Ecto neural progenitor cell (in vitro differentiated cells): ENCODE data around the gene CHD1.

Source experiments
- DNase-seq: peaks from one replicate; pipeline ENCODE4 v3.0.0-alpha.2; 2018; ENCODE audit warnings: low spot score

The CHD1 gene

DNA sequence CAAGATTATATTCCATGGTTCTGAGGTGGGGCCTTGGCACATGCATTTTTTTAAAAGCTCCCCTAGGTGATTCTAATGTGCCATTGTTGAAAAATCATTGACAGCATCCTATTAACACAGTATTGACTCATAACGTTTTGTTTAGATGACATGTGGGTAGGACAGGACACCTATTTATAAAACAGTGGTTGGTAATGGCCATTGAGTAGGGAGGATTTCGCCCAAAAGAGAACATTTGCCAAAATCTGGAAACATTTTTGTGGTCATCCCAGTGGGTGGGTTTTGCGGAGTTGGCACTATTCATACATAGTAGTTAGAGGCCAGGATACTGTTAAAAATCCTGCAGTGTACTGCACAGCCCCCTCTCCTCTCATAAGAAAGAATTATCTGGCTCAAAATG is 6.4 kb upstream of the CHD1 start:
- DNase-seq = no peak

DNA sequence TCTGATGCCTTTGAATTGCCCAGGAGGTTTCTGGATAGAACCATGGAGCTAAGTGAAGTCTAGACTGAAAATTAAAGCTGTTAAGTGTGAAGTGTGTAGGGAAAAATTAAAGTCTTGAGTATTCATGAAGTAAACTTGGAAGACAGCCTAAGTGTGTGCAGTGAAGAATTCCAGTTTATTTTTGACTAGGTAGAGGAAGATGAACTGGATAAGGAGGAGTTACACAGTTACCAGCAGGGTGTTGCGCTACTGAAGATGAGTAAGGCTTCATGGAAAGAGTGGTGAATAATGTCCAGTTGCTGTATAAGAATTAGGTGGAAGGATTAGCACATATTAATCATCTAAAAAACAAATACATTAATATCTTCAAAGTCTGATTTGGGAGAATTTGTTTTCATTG is 5.7 kb upstream of the CHD1 start:
- DNase-seq = no peak

DNA sequence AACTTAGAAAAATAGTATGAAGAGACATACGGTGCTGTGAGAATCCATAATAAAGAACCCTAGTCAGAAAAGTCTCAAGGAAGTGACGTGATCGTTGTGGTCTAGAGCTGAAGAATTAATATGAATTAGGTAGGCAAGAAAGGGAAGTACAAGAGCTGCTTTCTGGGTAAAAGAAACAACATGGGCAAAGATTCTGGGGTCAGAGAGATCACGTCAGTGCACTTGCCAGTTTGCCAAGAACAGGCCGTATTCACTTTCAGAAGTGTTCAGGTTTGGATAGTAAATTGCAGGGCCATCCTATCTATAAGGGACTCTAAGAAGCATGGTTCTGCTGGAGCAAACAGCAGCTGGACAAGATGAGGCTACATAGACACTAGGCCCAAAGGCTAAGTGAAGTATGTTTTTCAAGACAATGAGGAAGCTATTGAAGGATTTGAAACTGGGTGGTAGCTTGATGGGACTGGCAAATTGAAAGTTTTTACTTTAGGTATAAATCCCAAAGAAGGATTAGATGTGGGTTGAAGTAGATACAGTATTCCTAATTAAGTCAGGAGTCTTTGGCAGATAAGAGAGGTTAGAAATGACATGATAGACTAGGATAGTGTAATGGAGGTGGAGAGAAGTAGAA is 4.8 kb upstream of the CHD1 start:
- no peak for DNase-seq

DNA sequence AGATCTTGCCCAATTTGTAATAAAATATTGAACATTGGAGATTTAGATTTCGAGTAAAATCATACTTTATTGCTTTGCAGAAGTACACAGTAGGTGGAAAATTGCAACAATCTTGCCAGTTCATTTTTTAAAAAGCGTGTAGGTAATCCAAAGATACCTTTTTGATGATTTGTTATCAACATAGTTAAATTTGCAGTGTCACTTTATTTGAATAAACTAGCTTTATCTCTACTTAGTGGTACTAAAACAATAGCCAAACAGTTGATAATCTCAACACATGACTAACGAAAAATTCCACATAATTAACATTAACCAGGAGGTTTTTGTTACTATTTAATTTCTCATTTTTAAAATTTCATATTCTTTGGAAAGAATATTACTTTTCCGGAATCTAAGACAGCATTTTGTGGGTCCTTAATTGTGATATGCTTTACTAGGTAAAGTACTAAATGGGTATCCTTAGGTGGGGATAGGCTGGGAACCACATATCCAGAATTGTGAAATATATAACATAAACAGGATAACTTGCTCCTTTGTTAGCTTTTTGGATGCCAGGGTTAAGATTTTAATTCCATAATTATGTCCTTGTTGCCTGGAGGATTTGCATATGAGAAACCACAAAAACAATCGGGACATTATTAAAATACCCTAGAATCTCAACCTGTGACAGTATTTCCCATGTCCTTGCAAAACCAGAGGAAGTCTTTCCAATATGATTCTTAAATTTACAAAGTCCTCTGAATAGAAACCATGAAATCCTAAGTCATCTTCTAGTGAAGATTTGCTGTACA is 2.4 kb upstream of the CHD1 start:
- no peak for DNase-seq

DNA sequence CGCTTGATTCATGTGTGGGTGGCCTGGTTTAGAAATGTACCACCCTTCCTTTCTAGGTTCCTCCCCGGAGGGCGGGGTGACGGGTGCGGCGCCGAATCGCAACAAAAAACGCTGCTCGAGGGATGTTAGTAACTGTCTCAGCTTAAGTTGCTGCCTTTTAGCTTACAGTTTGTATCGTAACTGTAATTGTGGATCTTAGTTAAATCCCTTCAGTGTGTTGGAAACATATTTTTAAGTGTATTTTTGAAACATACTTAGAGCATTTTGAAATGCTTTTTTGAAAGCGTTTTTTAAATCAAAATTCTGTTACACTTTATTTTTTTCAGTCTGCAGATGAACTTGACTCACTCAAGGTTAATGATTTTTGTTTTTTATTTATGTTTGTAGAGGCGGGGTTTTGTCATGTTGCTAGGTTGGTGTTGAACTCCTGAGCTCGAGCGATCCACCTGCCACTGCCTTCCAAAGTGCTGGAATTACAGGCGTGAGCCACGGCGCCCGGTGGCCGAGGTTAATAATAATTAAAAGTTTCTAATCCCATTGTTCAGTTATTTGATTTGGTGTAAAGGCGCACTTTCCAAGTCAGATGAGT is 997 bp upstream of the CHD1 start:
- no peak for DNase-seq

DNA sequence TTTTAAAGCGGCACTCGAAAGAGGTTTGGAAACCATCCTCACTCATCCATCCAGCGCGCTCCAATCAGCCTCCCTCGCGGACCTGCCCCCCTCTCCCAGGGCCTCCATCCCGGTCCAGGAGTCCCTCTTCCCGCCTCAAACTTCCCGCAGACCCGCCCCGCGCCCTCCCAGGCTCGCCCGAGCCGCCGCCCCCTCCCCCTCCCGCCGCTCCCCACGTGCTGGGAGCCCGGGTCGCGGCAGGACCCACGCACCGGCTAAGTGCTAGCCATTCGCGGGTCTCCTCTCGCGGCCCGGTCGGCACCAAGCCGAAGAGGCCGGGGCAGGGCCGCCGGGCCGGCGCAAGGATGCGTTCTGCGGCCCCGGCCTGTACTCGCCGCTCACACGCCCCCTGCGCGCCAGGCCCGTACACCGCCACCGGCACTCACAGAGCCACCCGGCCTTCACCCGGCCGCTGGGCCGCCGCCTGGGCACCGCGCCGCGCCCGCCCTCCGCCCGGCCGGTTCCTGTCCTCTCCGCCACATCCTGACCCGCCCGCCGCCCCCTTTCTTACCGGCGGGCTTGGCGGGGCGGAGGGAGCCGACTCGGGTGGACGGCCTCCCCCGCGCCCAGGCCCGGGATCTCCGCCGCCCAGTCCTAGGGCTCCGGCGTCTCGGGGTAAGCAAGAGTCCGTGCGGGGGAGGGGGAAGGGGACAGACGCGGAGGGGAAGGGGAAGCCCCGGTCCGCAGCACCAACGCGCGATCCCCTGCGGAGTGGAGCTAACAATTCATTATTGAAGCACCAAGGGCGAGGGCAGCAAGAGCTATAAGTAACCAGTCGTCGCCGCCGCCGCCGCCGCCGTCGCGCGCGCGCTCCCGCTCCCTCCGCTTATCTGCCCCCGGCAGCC is 576 bp downstream of the CHD1 start:
- DNase-seq = peak; percentile 79

DNA sequence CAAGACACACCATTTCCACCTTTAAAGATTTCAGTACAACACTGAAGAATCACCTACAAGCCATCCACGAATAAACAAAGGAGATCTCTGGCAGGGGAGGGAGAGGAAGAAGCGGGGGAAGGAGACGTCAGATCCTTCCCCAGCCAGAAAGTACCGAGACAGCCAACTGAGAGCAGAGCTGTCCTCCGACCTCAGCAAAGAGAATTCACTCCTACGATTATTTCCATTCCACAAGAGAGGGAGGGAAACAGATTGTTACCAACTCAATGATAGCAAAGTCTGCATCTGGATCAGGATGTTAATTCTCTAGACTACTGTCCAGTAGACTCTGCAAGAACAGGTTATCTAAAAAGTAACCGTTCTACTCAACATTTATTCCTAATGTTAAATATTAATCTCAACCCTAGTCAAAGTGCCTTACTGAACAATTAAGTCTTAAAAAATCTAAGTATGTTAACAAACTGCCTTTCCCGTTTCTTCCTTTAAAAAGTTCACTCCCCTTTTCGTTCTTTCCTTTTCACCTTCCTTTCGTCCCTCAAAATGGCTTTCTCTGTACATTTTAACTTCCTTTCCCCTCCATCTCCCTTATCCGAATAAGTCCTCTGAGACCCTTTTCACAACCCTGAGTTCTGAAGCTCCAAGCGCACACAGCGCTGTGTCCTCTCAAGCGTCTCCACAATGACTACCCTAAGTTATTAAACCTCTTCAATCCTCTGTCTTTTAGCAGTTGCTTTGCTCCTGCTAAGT is 1.4 kb downstream of the CHD1 start:
- no peak for DNase-seq

DNA sequence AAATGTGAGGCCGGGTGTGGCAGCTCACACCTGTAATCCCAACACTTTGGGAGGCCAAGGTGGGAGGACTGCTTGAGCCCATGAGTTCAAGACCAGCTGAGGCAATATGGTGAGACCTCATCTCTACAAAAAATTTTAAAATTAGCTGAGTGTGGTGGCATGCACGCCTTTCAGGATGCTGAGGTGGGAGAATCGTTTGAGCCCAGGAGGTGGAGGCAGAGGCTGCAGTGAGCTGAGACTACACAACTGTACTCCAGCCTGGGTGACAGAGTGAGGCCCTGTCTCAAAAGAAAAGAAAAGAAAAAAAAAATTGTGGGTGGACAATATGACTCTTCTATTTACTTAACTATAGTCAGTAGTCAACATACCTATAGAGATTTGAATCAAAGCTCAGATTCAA is 4.8 kb downstream of the CHD1 start:
- no peak for DNase-seq

DNA sequence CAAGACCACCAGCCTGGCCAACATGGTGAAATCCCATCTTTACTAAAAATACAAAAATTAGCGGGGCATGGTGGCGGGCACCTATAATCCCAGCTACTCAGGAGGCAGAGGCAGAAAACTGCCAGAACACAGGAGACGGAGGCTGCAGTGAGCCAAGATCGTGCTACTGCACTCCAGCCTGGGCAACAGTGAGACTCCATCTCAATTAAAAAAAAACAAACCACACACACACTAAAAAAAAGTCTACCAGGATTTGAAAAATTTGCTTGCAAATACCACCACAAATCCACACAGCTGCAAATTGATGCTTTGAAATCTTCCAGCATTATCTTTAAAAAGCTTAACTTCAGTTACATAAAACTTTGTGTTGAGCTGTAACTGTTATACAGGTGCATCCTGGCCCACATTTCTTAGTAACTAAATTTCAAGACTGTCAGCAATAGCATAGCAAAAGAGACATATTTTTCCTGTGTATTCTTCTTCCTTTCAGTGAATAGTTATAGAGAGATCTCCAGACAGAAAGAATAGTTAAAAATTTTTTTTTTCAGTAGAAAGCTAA is 6.8 kb downstream of the CHD1 start:
- no peak for DNase-seq

DNA sequence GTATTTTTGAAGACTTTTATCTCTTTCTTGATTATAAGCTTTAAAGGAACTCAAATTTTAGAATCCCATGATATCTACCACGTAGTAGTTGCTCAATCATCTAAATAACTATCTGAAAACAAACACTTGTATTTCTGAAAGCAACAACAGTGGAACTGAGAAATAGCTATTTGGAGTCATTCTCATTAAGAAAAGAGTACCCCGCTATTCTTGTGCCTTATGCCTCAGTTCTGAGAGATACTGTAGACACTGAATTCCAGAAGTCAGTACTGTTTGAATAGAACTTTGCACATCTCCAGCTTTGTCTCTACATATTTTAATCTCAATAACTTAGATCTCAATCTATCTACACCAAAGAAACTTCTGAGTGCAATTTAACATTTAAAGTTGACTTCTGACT is 11.4 kb downstream of the CHD1 start:
- DNase-seq = no peak

DNA sequence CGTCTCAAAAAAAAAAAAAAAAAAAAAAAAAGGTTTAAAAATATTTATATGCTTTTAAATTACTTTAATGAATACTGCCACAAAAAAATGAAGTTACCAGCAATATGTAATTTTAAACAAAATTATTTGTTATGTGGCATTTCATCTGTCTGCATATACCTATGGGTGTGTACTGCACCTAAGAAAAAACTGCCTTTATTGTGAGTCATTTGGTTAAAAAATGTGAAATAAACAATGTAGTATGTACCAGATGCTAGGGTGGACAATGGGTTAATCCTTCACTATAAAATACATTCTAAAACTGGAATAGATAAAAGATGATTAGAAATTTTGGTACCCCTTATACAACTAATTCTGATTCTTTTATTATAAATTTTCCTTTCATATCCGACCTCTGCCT is 12.3 kb downstream of the CHD1 start:
- DNase-seq = no peak

DNA sequence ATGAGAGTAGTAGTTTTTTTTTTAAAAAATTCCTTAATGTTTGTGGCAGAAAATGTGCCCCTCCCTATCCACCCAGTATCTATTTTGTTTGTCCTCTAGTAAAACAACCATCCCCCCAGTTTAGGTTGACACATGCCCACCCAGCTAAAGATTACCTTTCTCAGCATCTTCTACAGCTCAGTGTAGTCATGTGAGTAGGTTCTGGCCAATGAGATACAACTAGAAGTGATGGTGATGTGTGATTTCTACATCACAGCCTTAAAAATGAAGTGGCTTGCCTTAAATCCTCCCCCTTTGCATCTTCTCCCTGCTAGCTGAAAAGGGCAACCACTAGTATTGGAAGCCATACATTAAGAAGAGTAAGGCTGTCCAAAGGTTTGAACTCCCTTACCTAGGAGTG is 14.9 kb downstream of the CHD1 start:
- no peak for DNase-seq

DNA sequence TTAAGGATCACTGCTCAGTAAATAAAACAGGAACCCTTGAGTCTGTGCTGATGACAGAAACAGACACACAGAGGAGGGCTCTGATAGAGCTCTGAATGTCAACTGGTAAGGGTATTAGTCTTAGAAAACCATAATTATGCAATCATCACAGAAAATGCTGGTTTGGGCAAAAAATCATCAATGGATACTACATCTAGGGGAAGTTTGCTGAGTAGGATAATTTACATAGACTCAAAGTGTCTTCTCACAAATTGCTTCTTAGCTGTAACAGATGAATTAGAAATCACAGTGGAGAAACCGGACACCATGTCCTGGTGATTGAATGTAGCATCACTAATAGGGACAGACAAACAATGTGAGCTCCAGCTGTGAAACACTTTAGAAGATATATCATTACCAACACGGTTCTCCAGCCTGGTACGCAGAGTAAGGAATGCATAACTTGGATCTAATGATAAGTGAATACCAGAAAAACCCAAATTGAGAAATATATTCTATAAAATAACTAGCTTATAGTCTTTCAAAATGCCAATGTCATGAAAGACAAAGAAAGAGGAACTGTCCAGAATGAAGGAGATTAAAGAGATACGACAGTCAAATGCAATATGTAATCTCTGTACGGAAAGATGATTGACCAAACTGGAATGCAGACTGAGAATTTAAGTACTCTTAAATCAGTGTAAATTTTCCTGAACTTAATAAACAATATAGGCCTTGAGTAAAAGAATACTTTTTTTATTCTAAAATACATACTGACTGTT is 17.3 kb downstream of the CHD1 start:
- DNase-seq = no peak

DNA sequence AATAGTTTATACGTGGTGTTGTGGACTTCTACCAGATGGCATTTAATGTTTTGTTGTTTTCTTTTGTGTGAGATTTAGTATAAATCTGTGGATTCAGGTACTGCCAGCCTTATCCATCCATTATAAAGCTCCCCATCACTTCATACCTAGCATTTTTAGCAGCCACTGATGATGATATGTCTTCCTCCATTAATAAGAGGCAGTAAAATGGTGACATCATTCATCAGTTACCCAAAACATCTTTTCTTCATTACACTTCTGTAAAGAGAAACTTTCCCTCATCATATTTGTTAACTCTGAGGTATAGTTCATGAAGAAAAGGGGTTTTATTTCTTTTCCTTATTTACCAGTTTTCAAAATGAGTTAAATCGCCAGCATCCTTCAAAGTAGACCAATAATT is 19.4 kb downstream of the CHD1 start:
- DNase-seq = no peak

DNA sequence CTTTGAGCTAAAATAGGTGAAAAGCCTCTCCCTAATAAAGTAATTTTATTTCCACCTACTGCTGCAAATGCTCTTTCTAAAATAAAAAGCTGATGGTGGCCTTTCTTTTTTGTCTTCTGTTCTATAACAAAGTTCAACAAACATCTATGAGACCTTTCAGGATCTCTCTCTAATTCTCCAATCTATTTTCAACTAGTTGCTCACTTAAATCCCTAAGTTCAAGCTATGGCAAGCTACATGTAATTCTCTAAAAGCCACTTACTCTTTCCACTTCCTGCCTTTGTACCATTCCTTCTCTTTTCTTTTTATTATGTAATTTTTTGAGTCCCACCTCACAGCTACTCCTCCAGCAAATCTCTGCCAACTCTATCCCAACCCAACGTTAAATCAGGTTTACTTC is 20.9 kb downstream of the CHD1 start:
- DNase-seq = no peak

DNA sequence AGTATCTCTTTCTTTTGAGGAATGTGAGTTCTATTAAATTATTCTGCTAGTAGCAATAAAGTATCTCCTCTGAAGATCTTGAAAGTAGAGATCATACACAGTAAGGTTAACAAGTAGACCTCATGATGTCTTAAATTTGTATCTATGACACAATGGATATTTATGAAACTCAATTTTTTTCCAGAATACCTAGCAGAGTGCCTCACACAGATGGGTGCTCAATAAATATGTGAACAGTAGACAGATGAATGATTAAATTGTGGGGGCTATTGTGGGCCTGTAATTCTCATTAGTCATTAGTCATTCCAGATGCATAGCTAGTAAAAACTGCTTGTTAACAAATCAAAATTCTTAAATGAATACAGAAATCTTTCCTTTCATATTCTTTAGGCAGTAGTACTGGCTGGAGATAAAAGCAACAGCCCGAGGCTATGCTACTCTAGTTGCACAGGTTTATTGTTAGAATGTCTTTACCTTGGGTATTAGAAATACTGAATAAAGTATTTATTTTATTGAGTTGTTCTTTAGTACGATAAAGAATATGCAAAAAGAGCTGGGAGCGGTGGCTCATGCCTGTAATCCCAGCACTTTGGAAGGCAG is 22.0 kb downstream of the CHD1 start:
- no peak for DNase-seq

DNA sequence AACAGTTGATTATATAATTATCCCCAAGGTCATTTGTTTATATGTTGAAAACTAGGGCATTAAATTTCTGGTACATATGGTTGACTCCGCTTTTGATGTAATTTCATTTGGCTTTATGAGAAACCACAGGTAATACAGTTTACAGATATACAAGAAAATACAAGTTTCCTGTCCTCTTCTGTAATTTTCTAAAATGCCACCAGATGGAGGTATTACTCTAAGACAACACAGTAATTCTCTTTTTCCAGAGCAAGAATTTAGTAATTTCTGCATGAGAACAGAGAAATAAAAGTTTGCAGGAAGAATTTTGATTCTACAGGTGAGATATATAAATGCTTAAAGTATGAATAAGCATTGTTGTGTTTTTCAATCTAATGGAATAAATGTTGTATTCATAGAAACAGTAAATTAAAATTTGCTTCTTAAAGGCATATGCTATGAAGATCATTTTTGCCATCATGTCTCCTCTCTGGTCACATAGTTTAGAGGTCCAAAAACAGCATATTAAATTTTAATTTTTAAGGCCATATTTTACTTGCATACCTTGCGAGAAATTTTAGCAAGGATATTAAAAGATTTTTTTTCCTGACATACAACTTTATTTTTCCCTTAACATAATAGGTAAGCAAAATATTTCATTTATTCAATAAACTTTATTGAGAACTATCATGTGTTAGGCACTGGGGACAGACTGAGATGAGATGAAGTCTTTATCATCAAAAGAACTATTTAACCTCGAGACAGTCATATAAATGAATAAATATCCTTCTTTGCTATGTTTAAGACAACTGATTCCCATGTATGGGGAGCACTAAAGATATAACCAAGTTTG is 22.7 kb downstream of the CHD1 start:
- DNase-seq = no peak

DNA sequence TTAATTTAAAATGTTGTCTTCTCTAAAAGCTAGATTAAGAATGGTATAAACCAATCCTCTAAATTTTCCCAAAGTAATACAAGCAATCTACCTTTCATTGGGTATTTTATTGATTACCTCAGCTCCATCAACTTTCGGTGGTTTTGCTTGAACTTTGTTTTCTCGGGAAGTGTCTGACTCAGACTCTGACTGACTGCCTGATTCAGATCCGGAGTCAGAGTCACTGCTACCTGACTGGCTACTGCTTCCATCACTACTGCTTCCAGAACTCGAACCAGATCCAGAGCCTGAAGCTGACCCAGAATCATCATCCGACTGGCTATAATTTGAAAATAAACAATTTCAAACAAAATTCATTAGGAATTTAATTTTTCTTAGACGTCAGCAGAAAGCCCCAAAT is 24.0 kb downstream of the CHD1 start:
- DNase-seq = no peak

DNA sequence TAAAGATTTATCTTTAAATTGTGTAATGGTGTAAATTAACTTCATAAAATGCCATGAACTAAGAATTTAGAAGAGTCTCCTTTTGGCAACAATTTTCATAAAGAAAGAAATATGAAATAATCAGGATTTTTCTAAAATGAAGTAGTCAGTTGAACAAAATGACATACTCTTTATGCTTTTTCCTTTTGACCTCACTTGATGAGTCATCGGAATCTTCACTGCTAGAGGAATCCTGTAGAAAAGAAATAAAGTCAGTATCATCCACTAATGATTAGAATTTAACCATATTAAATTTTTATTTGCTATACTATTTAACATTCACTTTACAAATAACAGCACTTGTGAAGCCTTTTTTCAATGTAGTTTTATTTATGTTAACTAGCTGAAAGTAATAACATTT is 26.1 kb downstream of the CHD1 start:
- DNase-seq = no peak

DNA sequence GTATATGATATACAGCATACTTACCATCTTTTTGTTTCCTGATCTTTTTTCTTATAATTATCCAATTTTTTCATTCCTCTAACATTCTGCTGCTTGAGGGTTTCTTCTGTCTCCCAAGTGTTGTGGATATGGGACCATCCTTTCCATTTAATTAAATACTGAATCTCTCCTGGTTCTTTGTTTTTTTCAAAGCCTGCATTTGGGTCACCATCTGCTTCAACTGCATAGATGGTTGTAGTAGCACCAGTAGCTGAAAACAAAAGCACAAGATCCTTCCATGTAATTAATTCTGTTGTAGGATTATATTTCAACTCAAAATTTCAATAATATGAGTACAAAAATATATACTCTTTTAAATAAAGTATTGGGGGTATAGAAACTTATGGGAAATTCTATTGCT is 29.4 kb downstream of the CHD1 start:
- no peak for DNase-seq
